ENCODE results near the gene POLG. TPM values are rescaled to one million over a fixed set of nuclear protein-coding genes. Genes with fewer than 3 reads are reported as not detected.

The POLG gene
- total RNA-seq, 1 experiment from 2014 or later: 60.3 TPM

DNA sequence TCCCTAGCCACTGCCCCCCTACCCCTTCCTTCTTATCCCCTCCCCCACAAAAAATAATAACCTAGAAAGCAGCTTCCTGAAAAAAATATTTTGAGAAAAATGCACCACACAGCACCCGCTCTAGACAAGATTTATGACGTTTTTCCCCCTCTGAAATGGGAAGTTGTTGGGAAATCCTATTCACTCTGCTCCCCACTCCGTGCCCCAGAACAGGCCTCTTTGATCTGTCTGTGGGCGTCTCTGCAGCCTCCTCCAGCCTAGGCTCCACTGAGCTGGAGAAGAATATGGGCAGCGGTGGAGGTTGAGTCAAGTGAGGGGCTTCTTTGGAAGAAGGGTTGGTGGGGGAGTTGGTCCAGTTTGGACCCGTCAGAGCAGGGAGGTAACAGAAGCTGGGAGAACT lies 28.5 kb upstream of the POLG start:
- no peak for DNase-seq
- Mint-ChIP-seq H3K4me1 (peaks cover 21 to 27% of the 10 kb centered on the region in 2 experiments), H3K4me3 (peak overlapping the region in 1 of 2 experiments; percentile 66; a peak in 1 of 5 replicates), H3K27me3 (ENCODE audit: low read depth) (peaks cover 100% of the 10 kb centered on the region), H3K27ac (no peak overlapping the region), H3K36me3 (ENCODE audit: insufficient read depth in 1 of 3, low read depth in 3 of 3) (no peaks in the 10 kb centered on the region), H3K9me3 (peaks cover 7 to 8% of the 10 kb centered on the region in 2 experiments; a peak in 3 of 5 replicates)
- Histone ChIP-seq H4K20me1 (ENCODE audit: control insufficient read depth, insufficient read depth, insufficient read length) (no peaks in the 10 kb centered on the region), H2BK5ac (ENCODE audit: insufficient read length, low read length) (no peak overlapping the region), H3K79me2 (ENCODE audit: insufficient read depth, low read length) (no peaks in the 10 kb centered on the region), H3K27ac (ENCODE audit: insufficient read length, low read depth, low read length) (no peak overlapping the region), H2AFZ (ENCODE audit: low read length) (no peak overlapping the region), H3K4ac (ENCODE audit: low read depth, low read length) (no peak overlapping the region), H3T11ph (ENCODE audit: low read length) (no peak overlapping the region), H3K14ac (ENCODE audit: insufficient read depth, low read length) (no peak overlapping the region), H3K4me2 (ENCODE audit: insufficient read depth, insufficient read length, low read length) (no peak overlapping the region), H3K9ac (ENCODE audit: extremely low read depth, insufficient read length, low read length) (no peak overlapping the region), H2BK20ac (ENCODE audit: low read depth, low read length, poor library complexity, severe bottlenecking) (no peak overlapping the region), H3K23ac (ENCODE audit: insufficient read length, low read depth, low read length) (no peak overlapping the region), H3K18ac (ENCODE audit: insufficient read length, low read depth, low read length) (no peak overlapping the region), H3K4me1 (ENCODE audit: insufficient read depth, low read length) (no peaks in the 10 kb centered on the region), H3K9me3 (ENCODE audit: control insufficient read depth, low read depth, low read length) (no peaks in the 10 kb centered on the region), H4K8ac (replicated peaks; ENCODE audit: insufficient read length, low read depth, low read length) (no peak overlapping the region), H3K23me2 (ENCODE audit: insufficient read length, low read depth, low read length, poor library complexity, severe bottlenecking) (no peaks in the 10 kb centered on the region), H2AK5ac (ENCODE audit: insufficient read length, low read length) (no peak overlapping the region), H3K27me3 (ENCODE audit: insufficient read depth, low read length) (peaks cover 95% of the 10 kb centered on the region), H3K56ac (ENCODE audit: insufficient read length, low read depth, low read length) (no peak overlapping the region), H2BK15ac (ENCODE audit: low read depth, low read length) (no peak overlapping the region), H2BK120ac (ENCODE audit: low read depth, low read length, poor library complexity, severe bottlenecking) (no peak overlapping the region), H4K5ac (ENCODE audit: insufficient read length, low read depth, low read length) (no peak overlapping the region), H3K79me1 (ENCODE audit: insufficient read depth, low read depth, low read length, poor library complexity, severe bottlenecking) (no peaks in the 10 kb centered on the region), H2BK12ac (ENCODE audit: insufficient read length, low read depth, low read length) (no peak overlapping the region), H4K91ac (ENCODE audit: insufficient read length, low read depth, low read length) (no peak overlapping the region)
- TF ChIP-seq CTCF (conservative IDR thresholded peaks at IDR 0.05): no peak
- WGBS (ENCODE audit: extremely low coverage, insufficient read length, low lambda C conversion rate): no CpG with 5 or more reads among the region's 6 CpGs
